HepG2 (cell line): ENCODE data around the gene GATAD2B. TPM values are rescaled to one million over a fixed set of nuclear protein-coding genes. Genes with fewer than 3 reads are reported as not detected.

ENCODE experiments used
- BRF2 ChIP-seq: sonication (generic); formaldehyde crosslinking; IDR thresholded peaks from 2 replicates; pipeline ENCODE4 v1.8.1; 2022; ENCODE audit warnings: mild to moderate bottlenecking, missing genetic modification reagents
- CEBPZ ChIP-seq: IDR thresholded peaks from 2 replicates; pipeline ENCODE4 v1.6.1; 2012; ENCODE audit warnings: low read length, improper control_type of control experiment
- DMAP1 ChIP-seq: IDR thresholded peaks from 2 replicates; pipeline ENCODE4 v1.6.1; 2016
- ELF4 ChIP-seq: sonication (generic); formaldehyde crosslinking; IDR thresholded peaks from 2 replicates; pipeline ENCODE4 v1.5.0; 2020; ENCODE audit warnings: missing genetic modification reagents, mild to moderate bottlenecking, moderate library complexity, borderline replicate concordance
- GATA4 ChIP-seq: sonication (generic); IDR thresholded peaks from 2 replicates; pipeline ENCODE4 v1.6.1; 2016; ENCODE audit warnings: antibody characterized with exemption, low read depth, borderline replicate concordance
- ISL2 ChIP-seq: sonication (generic); formaldehyde crosslinking; IDR thresholded peaks from 2 replicates; pipeline ENCODE4 v1.5.0; 2020; ENCODE audit warnings: missing genetic modification reagents
- ISX ChIP-seq: sonication (generic); formaldehyde crosslinking; conservative IDR thresholded peaks from 2 replicates; pipeline ENCODE4 v1.5.0; 2020; ENCODE audit warnings: missing genetic modification reagents
- KMT2A ChIP-seq: sonication (generic); formaldehyde crosslinking; IDR thresholded peaks from 2 replicates; pipeline ENCODE4 v1.4.0; 2020; ENCODE audit warnings: missing genetic modification reagents
- LRRFIP1 ChIP-seq: sonication (generic); formaldehyde crosslinking; conservative IDR thresholded peaks from 2 replicates; pipeline ENCODE4 v1.4.0; 2020; ENCODE audit warnings: missing genetic modification reagents
- MXI1 ChIP-seq: IDR thresholded peaks from 3 replicates; pipeline ENCODE4 v1.6.1; 2012; ENCODE audit warnings: low read depth, low read length, inconsistent platforms, borderline replicate concordance
- MYNN ChIP-seq: sonication (generic); formaldehyde crosslinking; IDR thresholded peaks from 2 replicates; pipeline ENCODE4 v1.4.0; 2020; ENCODE audit warnings: mild to moderate bottlenecking, low read depth, missing genetic modification reagents
- ZBTB3 ChIP-seq: sonication (generic); formaldehyde crosslinking; IDR thresholded peaks from 2 replicates; pipeline ENCODE4 v1.4.0; 2020; ENCODE audit warnings: low read depth, mild to moderate bottlenecking, moderate library complexity, missing genetic modification reagents, borderline replicate concordance
- ZMAT3 ChIP-seq: sonication (generic); formaldehyde crosslinking; conservative IDR thresholded peaks from 2 replicates; pipeline ENCODE4 v1.7.0; 2021; ENCODE audit warnings: missing genetic modification reagents
- ZNF331 ChIP-seq: sonication (generic); formaldehyde crosslinking; IDR thresholded peaks from 2 replicates; pipeline ENCODE4 v1.4.0; 2020; ENCODE audit warnings: missing genetic modification reagents
- ZNF557 ChIP-seq: sonication (generic); formaldehyde crosslinking; IDR thresholded peaks from 2 replicates; pipeline ENCODE4 v1.4.0; 2020; ENCODE audit warnings: missing genetic modification reagents
- ZNF607 ChIP-seq: sonication (generic); formaldehyde crosslinking; IDR thresholded peaks from 2 replicates; pipeline ENCODE4 v1.5.1; 2020; ENCODE audit warnings: missing genetic modification reagents, mild to moderate bottlenecking, borderline replicate concordance
- ZNF639 ChIP-seq: conservative IDR thresholded peaks from 2 replicates; pipeline ENCODE4 v1.6.1; 2018; ENCODE audit warnings: missing genetic modification reagents
- ZNF749 ChIP-seq: sonication (generic); formaldehyde crosslinking; IDR thresholded peaks from 2 replicates; pipeline ENCODE4 v1.8.0; 2022; ENCODE audit warnings: mild to moderate bottlenecking, missing genetic modification reagents, moderate library complexity, borderline replicate concordance
- ZSCAN30 ChIP-seq: sonication (generic); formaldehyde crosslinking; IDR thresholded peaks from 2 replicates; pipeline ENCODE4 v1.5.0; 2020; ENCODE audit warnings: mild to moderate bottlenecking, missing genetic modification reagents
- polyA plus RNA-seq, 8 experiments: library from polyadenylated mRNA; depleted of rRNA in 3 of 8; stranded (reverse) in 7 of 8; unstranded in 1 of 8; fragments of >200 nt; fragmentation: Illumina TruSeq in 4 of 8; extraction: Trizol in 4 of 8; gene quantifications; 2 replicates each; pipeline versions ENCODE4 v1.2.1 to v1.2.3, GENCODE V29; 2011 to 2016; ENCODE audit warnings: low read depth in 4 of 8, missing spikeins in 1 of 8, mixed read lengths in 1 of 8; ENCODE audit not compliant: insufficient read depth in 1 of 8
- total RNA-seq, 5 experiments: library from RNA; depleted of rRNA; stranded (reverse); fragments of >200 nt; fragmentation: Illumina TruSeq; extraction: Trizol; gene quantifications; 2 replicates each; pipeline ENCODE4 v1.2.3, GENCODE V29; 2016; ENCODE audit warnings: low read depth in 1 of 5

The GATAD2B gene
- total and polyA plus RNA-seq, 2 of the 13 experiments (the other 11 are each of a cell fraction or from before 2014, with no cell fraction given): 3.2 to 5.2 TPM

- no peak for TF ChIP-seq LRRFIP1
- TF ChIP-seq ELF4 (CRISPR knock-in tag): peak; percentile 79; the same call in 1 of the 2 replicates
- TF ChIP-seq BRF2 (CRISPR knock-in tag): peak; percentile 70; the same call in 1 of the 2 replicates
- TF ChIP-seq ZNF607 (CRISPR knock-in tag): peak; percentile 67; the same call in 1 of the 2 replicates
- TF ChIP-seq ISL2 (CRISPR knock-in tag): peak; percentile 60
- no peak for TF ChIP-seq MYNN (CRISPR knock-in tag)
- no peak for TF ChIP-seq ZNF639
- TF ChIP-seq ZNF749 (CRISPR knock-in tag): no peak
- 0 out of 2 replicates have a peak, but pooled peaks have one; percentile 37 for TF ChIP-seq ISX
- TF ChIP-seq DMAP1 (CRISPR knock-in tag): peak; percentile 74
- peak; percentile 50; the same call in 1 of the 2 replicates for TF ChIP-seq ZNF331 (CRISPR knock-in tag)
- peak; percentile 60; the same call in 1 of the 2 replicates for TF ChIP-seq GATA4
- no peak for TF ChIP-seq CEBPZ
- no peak; the same call in 1 of the 2 replicates for TF ChIP-seq KMT2A (CRISPR knock-in tag)
- TF ChIP-seq ZBTB3 (CRISPR knock-in tag): no peak
- TF ChIP-seq ZMAT3 (CRISPR knock-in tag): no peak
- peak; percentile 16; the same call in 1 of the 3 replicates for TF ChIP-seq MXI1
- TF ChIP-seq ZNF557 (CRISPR knock-in tag): no peak
- TF ChIP-seq ZSCAN30 (CRISPR knock-in tag): no peak
These were observed 139.3 kb downstream of the GATAD2B start (continued) for GRCh38 chr1:153783233-153784190.
